GM13977 (cell line): ENCODE data around the gene AFF3.

ENCODE experiments used
- DNase-seq: peaks from one replicate; pipeline ENCODE4 v3.0.0; 2012; ENCODE audit warnings: low spot score
- in situ Hi-C: fragments of 300-500 bp; cut with MboI; formaldehyde crosslinking; loops from one replicate; pipeline ENCODE4 v1.12.0; 2022; ENCODE audit warnings: low sequenced_read_pairs, low pct_unique_long_range_greater_than_20kb, mixed read lengths, inconsistent platforms; ENCODE audit not compliant: unreplicated experiment
- TF ChIP-seq, protein P1 (sequence below): IDR thresholded peaks from 2 replicates; pipeline ENCODE4 v1.5.1; 2012; ENCODE audit warnings: mild to moderate bottlenecking, control low read depth; ENCODE audit not compliant: insufficient read depth; ENCODE audit errors: extremely low read depth, missing control alignments

Gene AFF3

DNA sequence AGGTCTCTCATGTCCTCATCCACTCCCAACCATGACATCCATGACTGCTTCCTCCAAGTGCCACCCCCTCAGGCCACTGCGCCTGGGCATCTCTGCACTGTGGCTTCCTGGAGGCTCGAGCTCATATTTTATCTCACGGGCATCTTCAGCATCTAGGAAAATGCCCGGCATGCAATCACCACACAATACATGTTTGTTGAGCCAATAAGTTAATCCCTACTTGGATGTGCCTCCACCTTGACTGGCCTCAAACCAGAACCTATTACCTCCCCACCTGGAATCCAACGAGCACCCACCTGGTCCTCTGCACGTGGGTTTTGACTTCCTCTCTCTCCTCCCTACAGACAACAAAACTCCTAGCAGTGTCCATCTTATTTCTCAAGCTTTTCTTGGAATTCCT lies 453.7 kb downstream of the AFF3 start:
- TF ChIP-seq, protein P1, sequence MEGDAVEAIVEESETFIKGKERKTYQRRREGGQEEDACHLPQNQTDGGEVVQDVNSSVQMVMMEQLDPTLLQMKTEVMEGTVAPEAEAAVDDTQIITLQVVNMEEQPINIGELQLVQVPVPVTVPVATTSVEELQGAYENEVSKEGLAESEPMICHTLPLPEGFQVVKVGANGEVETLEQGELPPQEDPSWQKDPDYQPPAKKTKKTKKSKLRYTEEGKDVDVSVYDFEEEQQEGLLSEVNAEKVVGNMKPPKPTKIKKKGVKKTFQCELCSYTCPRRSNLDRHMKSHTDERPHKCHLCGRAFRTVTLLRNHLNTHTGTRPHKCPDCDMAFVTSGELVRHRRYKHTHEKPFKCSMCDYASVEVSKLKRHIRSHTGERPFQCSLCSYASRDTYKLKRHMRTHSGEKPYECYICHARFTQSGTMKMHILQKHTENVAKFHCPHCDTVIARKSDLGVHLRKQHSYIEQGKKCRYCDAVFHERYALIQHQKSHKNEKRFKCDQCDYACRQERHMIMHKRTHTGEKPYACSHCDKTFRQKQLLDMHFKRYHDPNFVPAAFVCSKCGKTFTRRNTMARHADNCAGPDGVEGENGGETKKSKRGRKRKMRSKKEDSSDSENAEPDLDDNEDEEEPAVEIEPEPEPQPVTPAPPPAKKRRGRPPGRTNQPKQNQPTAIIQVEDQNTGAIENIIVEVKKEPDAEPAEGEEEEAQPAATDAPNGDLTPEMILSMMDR: no peak
- DNase-seq: no peak
- in situ Hi-C loops: no loop called here

GRCh38 chr2:99682275-99683060 lies 459.9 kb downstream of the AFF3 start:
- in situ Hi-C loops: no loop called here
- TF ChIP-seq, protein P1: no peak
- DNase-seq: no peak

DNA sequence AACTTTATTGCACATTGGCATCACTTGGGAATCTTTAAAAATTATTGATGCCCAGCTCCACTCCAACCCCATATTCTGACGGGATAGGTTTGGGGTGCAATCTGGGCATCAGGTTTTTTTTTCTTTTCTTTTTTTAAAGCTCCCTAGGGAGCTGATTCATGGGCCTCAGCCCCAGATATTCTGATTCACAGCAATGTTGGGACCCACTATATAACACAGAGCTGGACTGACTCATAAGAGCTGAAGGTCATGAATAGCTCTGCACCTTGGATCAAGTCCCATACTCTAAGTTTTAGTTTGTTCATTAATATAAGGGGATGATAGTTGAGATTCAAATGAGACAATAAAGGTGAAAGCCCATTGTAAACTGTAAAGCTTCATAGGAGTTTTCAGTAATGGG lies 461.4 kb downstream of the AFF3 start:
- TF ChIP-seq, protein P1: no peak
- in situ Hi-C loops: no loop called here
- no peak for DNase-seq

DNA sequence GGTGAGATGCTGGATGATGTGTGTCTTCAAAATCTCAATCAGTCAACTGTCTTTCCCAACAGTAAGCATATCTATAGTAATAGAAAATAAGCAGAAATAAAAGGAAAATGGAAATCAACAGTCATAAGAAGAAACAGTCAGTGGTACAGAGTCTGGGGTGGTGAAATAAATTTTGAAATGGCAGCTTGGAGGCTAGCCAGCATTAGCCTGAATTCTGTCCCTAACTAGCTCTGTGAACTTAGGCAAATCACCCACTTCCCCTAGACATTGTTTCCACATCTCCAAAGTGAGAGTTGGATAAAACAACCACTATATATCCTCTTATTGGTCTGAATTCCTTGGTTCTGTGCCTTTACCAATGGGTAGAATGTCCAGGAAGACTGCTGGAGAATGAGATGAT lies 462.9 kb downstream of the AFF3 start:
- no peak for DNase-seq
- TF ChIP-seq, protein P1: no peak
- in situ Hi-C loops: no loop called here

DNA sequence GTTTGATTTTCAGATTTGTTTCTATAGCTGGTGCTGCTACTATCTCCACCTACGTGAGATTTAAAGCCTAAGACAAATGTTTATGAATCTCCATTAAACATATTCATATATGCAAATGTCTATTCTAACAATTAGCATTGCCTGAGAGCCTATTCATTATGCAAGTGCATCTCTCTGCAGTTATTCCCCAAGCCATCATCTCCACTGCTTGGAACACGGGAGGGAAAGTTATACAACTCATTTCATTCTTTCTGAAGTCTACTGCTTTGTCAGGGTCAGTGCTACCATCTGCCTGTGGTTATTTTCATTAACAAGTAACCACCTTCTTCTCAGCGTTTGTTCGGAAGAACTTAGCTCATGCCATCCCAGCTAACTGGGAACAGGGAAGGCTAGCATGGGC lies 463.8 kb downstream of the AFF3 start:
- in situ Hi-C loops: no loop called here
- DNase-seq: no peak
- TF ChIP-seq, protein P1: no peak

- in situ Hi-C loops: no loop called here
- no peak for DNase-seq
- TF ChIP-seq, protein P1: no peak
Measured at GRCh38 chr2:99677814-99678213, 464.6 kb downstream of the AFF3 start.
